LNCaP clone FGC (cell line): ENCODE data around the gene BRD4.

Source experiments
- DNase-seq: peaks from one replicate; pipeline ENCODE4 v3.0.0-alpha.2; 2011; ENCODE audit warnings: low read depth
- H3K4me3 ChIP-seq: 2 replicates; pipeline ENCODE4 v1.5.1; 2011; ENCODE audit warnings: mild to moderate bottlenecking, low read depth, low read length, control low read depth
- TF ChIP-seq, protein P1 (sequence below): IDR thresholded peaks from 2 replicates; pipeline ENCODE4 v1.5.1; 2012; ENCODE audit warnings: mild to moderate bottlenecking; ENCODE audit not compliant: control insufficient read depth, insufficient read depth; ENCODE audit errors: extremely low read depth

Gene BRD4

DNA sequence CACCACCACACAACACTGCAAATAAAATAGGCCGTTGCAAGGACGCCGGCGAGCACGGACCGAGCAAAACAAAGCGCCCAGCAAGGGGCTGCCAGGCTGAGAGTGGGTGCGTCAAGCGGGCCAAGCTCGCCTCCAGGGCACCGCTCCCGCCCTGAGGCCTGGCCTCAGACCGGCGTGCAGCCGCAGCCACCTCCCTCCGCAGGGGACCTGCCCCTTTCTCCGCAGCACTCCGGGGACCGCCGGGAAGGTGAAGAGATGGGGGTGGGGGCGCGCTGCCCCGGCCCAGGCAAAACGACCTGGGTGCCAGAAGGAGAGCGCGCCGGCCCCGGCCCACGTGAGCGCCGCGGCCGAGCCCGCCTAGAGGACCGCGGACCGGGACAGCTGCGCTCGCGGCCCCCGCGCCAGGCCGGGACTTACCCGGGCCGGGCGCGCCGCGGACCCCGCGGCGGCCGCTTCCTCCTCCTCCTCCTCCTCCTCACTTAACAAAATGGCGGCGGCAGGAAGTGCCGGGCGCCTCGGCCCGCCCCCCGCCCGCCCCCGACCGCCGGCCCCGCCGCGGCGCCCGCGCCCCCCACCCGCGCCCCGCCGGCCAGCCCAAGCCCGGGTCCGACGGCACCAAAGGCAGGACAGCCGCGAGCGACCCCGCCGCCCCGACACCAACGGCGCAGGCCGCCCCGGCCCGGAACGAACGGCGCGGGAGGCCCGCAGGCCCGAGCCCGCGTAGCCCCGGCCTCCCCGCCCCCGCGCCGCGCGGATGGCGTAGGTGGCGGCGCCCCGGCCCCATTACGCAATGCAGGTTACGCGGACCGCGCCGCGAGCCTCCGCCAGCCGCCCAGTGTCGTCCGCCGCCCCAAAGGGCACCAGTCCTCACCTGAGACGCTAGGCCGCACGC is 674 bp downstream of the BRD4 start:
- DNase-seq: no peak
- peak overlapping the region; percentile 79 for H3K4me3 ChIP-seq
- TF ChIP-seq, protein P1, sequence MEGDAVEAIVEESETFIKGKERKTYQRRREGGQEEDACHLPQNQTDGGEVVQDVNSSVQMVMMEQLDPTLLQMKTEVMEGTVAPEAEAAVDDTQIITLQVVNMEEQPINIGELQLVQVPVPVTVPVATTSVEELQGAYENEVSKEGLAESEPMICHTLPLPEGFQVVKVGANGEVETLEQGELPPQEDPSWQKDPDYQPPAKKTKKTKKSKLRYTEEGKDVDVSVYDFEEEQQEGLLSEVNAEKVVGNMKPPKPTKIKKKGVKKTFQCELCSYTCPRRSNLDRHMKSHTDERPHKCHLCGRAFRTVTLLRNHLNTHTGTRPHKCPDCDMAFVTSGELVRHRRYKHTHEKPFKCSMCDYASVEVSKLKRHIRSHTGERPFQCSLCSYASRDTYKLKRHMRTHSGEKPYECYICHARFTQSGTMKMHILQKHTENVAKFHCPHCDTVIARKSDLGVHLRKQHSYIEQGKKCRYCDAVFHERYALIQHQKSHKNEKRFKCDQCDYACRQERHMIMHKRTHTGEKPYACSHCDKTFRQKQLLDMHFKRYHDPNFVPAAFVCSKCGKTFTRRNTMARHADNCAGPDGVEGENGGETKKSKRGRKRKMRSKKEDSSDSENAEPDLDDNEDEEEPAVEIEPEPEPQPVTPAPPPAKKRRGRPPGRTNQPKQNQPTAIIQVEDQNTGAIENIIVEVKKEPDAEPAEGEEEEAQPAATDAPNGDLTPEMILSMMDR: no peak

DNA sequence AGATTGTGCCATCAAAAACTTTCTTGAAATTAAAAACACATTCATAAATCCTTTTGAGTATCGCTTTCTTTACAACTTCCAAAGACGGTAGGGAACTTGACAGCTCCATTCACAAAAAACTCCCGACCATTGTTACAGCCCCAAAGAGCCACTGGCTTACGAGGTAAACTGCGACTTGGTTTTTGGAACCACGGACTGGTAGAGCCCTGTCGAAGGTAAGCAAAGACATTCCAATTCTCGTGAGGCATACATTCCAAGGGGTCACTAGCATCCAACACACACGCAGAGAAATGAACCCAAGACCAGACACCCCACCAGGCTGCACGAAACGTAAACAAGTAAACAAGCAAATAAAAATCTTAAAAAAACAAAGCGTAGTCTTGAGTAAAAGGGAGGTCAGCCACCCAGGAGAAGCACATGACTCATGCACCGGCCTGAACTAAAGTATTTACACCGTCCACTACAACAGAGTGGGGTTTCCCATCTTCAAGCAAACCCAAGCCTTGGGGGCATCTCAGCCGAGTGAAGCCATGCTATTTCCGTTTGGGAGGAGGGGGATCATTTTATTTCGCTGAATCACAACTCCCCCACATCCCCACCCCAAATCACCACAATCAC is 1.4 kb downstream of the BRD4 start:
- DNase-seq: no peak
- TF ChIP-seq, protein P1: no peak
- H3K4me3 ChIP-seq: peak overlapping the region; percentile 79

GRCh38 chr19:15328312-15328711 is 4.0 kb downstream of the BRD4 start:
- DNase-seq: no peak
- H3K4me3 ChIP-seq: no peak overlapping the region
- TF ChIP-seq, protein P1: no peak

DNA sequence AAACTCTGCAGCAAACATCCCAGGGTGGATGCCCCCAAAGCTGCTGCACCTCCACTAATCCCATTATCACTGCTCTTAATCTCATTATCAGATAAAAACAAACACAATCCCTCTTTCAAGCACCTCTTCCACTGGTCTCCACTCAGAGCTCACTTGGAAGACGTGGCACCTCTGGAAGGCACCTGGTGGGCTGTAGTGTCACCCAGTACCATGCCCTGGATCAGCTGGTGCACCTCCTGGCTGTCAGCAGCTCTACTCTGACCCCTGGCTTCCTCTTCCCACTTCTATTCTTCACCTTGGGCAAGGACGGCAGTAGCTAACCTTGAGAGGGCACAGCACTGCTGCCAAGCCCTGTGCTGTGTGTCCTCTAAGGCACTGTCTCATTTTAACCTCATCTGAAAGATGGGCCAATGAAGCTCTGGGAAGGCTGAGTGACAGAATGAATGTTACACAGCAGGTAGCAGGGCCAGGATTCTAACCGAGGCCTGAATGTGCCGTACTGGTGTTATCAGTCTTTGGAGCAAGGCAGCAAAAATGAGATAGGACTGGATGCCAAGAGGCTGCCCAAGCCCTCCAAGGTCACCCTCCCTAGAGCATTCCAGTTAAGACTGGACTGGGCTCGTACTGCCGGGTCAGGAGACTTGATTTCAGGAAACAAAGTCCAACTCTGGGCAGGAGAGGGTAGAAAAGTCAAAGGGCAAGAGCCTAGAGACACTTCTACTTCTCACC is 7.4 kb downstream of the BRD4 start:
- TF ChIP-seq, protein P1: no peak
- H3K4me3 ChIP-seq: no peak overlapping the region; the same call in 1 of the 2 replicates
- DNase-seq: no peak

DNA sequence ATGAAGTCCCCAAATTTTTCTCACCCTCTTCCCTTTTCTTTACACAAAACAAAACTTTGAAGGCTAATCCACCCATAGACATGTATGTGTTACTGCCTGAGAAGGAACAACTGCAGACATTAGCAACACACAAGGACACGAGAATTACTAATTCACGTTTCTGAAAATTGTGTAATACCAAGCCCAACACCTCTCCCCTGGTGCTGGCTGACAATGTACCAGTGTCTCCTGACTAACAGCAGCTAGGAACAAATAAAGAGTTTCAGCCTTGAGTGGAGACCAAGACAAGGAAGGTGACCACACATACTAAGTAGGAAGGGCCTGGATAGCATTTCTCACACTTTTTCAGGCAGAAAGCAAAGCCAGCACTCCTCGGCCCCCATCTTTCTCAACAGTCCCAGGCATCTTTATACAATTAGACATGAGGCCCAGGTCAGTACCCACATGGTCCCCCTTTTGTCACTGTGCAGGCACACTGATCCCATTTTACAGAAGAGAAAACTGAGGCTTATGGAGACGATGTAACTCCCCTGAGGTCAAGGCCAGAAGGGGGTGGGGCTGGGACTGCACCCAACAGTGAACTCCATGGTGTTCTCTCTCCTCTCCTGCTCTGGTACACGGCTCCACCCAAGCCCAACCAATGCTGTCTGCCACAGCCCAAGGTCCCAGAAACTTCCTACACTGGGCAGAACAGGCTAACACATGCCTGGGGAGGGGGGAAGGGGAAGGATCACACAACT is 8.7 kb downstream of the BRD4 start:
- no peak for DNase-seq
- no peak overlapping the region for H3K4me3 ChIP-seq
- TF ChIP-seq, protein P1: no peak

DNA sequence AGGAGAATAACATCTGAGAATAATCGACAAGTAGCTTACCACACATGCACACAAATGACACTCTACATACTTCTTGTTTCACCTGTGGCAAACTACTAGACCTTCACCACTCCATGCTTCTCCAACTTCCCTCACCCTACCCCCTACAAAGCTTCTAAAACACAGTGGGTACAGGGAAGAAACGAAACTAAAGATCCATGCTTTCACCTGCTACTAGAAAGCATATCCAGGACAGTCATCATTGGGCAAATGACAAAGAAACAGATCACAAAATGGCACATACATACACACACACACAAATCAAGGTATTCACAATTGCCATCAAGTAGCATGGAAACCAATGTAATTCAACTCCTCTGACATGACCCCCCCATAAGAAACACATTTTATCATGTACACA is 10.6 kb downstream of the BRD4 start:
- H3K4me3 ChIP-seq: no peak overlapping the region
- TF ChIP-seq, protein P1: no peak
- DNase-seq: no peak
